Activated CD4-positive, CD25-positive, alpha-beta regulatory T cell (primary cell): ENCODE results near the gene AASS.

Source experiments
- DNase-seq, 4 experiments: peaks; one replicate each; lab custom pipeline; 2025; lab: John Stamatoyannopoulos, UW

The AASS gene

GRCh38 chr7:122038904-122039303 lies 105.1 kb downstream of the AASS start:
- DNase-seq = no peak

GRCh38 chr7:122038134-122038533 lies 105.9 kb downstream of the AASS start:
- DNase-seq = no peak

GRCh38 chr7:122035876-122036275 lies 108.2 kb downstream of the AASS start:
- no peak for DNase-seq

GRCh38 chr7:122033641-122034040 lies 110.4 kb downstream of the AASS start:
- DNase-seq = no peak

GRCh38 chr7:122027058-122027457 lies 117.0 kb downstream of the AASS start:
- no peak for DNase-seq
